OCI-LY3 (cell line): ENCODE measurements around the gene TANGO6.

Experiments used
- EZH2phosphoT487 ChIP-seq: fragments of 200-600 bp; shearing (Covaris generic); IDR thresholded peaks from 2 replicates; pipeline ENCODE4 v1.6.1; 2018; ENCODE audit warnings: antibody characterized with exemption, mixed run types, low read depth
- TF ChIP-seq, protein P1 (sequence below): fragments of 200-600, 300-600 bp; sonication (generic); IDR thresholded peaks from 2 replicates; pipeline ENCODE4 v1.5.1; 2014; ENCODE audit warnings: antibody characterized with exemption, low read length, low read depth

DNA sequence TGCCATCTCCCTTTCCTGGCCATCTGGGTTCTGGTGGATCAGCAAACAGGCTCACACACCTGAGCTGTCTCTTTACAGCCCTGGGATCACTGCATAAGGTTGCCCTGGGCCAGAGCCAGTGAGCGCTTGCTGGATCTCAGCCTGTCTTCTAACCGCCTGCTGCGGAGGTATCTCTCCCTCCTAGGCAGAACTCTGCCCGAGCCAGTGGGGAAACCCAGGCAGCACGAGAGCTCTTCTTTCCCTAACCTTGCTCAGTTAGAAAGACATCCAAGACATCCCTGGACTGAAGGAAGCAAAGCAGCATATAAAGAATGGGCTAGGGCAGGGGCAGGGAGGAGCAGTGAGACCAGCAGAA lies 268.5 kb downstream of the TANGO6 start:
- TF ChIP-seq, protein P1, sequence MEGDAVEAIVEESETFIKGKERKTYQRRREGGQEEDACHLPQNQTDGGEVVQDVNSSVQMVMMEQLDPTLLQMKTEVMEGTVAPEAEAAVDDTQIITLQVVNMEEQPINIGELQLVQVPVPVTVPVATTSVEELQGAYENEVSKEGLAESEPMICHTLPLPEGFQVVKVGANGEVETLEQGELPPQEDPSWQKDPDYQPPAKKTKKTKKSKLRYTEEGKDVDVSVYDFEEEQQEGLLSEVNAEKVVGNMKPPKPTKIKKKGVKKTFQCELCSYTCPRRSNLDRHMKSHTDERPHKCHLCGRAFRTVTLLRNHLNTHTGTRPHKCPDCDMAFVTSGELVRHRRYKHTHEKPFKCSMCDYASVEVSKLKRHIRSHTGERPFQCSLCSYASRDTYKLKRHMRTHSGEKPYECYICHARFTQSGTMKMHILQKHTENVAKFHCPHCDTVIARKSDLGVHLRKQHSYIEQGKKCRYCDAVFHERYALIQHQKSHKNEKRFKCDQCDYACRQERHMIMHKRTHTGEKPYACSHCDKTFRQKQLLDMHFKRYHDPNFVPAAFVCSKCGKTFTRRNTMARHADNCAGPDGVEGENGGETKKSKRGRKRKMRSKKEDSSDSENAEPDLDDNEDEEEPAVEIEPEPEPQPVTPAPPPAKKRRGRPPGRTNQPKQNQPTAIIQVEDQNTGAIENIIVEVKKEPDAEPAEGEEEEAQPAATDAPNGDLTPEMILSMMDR, result no peak
- TF ChIP-seq EZH2phosphoT487, result no peak
